Skeletal muscle cell (primary cell): ENCODE measurements around the gene ICOS.
"Not testable (repeated sequence)": the region's sequence is repeated elsewhere in the genome, so short reads cannot be mapped to it uniquely, and the experiment has no call there.

Experiments
- DNase-seq: peaks from one replicate; pipeline ENCODE4 v3.0.0-alpha.2; 2010; ENCODE audit warnings: low read depth
- H3K4me3 ChIP-seq: 2 replicates; pipeline ENCODE4 v1.5.1; 2011; ENCODE audit warnings: low read depth, mild to moderate bottlenecking, control low read depth, low read length, moderate library complexity

Gene ICOS

GRCh38 chr2:203914546-203915182 lies 21.9 kb upstream of the ICOS start:
- no peak for DNase-seq
- no peak overlapping the region for H3K4me3 ChIP-seq

GRCh38 chr2:203915256-203915655 lies 21.3 kb upstream of the ICOS start:
- no peak overlapping the region for H3K4me3 ChIP-seq
- DNase-seq, result no peak

- no peak overlapping the region for H3K4me3 ChIP-seq
- no peak for DNase-seq
These were observed 19.8 kb upstream of the ICOS start for GRCh38 chr2:203916756-203917155.

- DNase-seq, result no peak
- no peak overlapping the region for H3K4me3 ChIP-seq
These were observed 18.3 kb upstream of the ICOS start for GRCh38 chr2:203918264-203918663.

GRCh38 chr2:203918839-203919238 lies 17.7 kb upstream of the ICOS start:
- no peak overlapping the region for H3K4me3 ChIP-seq
- no peak for DNase-seq

- no peak overlapping the region for H3K4me3 ChIP-seq
- DNase-seq, result no peak
These were observed 10.9 kb upstream of the ICOS start for GRCh38 chr2:203925512-203926158.

GRCh38 chr2:203928849-203929248 lies 7.7 kb upstream of the ICOS start:
- no peak overlapping the region for H3K4me3 ChIP-seq
- no peak for DNase-seq

- not testable (repeated sequence) for DNase-seq, H3K4me3 ChIP-seq
These were observed 5.3 kb upstream of the ICOS start for GRCh38 chr2:203931262-203931661.

- H3K4me3 ChIP-seq, result no peak overlapping the region
- DNase-seq, result no peak
These were observed 2.5 kb upstream of the ICOS start for GRCh38 chr2:203934041-203934492.

GRCh38 chr2:203934711-203935438 lies 1.7 kb upstream of the ICOS start:
- no peak for DNase-seq
- H3K4me3 ChIP-seq, result no peak overlapping the region

- no peak overlapping the region for H3K4me3 ChIP-seq
- DNase-seq, result no peak
These were observed 995 bp upstream of the ICOS start for GRCh38 chr2:203935568-203935967.

GRCh38 chr2:203936949-203937348 lies 386 bp downstream of the ICOS start:
- DNase-seq, result no peak
- H3K4me3 ChIP-seq, result no peak overlapping the region

- no peak for DNase-seq
- H3K4me3 ChIP-seq, result no peak overlapping the region
These were observed 1.2 kb downstream of the ICOS start for GRCh38 chr2:203937788-203938187.

- no peak overlapping the region for H3K4me3 ChIP-seq
- DNase-seq, result no peak
These were observed 3.5 kb downstream of the ICOS start for GRCh38 chr2:203940039-203940438.

GRCh38 chr2:203943493-203944382 lies 7.2 kb downstream of the ICOS start:
- not testable (repeated sequence) for H3K4me3 ChIP-seq

GRCh38 chr2:203948733-203949132 lies 12.2 kb downstream of the ICOS start:
- DNase-seq, result no peak
- H3K4me3 ChIP-seq, result no peak overlapping the region

More at GRCh38 chr2:203943493-203944382, 7.2 kb downstream of the ICOS start:
- not testable (repeated sequence) for DNase-seq

- no peak for DNase-seq
- H3K4me3 ChIP-seq, result no peak overlapping the region
These were observed 12.7 kb downstream of the ICOS start for GRCh38 chr2:203949228-203949627.

GRCh38 chr2:203951366-203951902 lies 14.9 kb downstream of the ICOS start:
- H3K4me3 ChIP-seq, result no peak overlapping the region
- DNase-seq, result no peak

- H3K4me3 ChIP-seq, result no peak overlapping the region
- no peak for DNase-seq
These were observed 22.7 kb downstream of the ICOS start for GRCh38 chr2:203959265-203959664.
